Spleen (tissue), 3 donors: ENCODE data around the gene GRIA4.

Experiments used
- POLR2A ChIP-seq, 3 donors: fragments of 450-650 bp; IDR thresholded peaks; one replicate each; pipeline ENCODE4 v1.5.1; 2017; ENCODE audit warnings: antibody characterized with exemption in 3 of 3, mild to moderate bottlenecking in 1 of 3
- POLR2AphosphoS5 ChIP-seq, 3 donors: sonication (generic); formaldehyde crosslinking; IDR thresholded peaks; one replicate each; pipeline ENCODE4 v1.5.1; 2017; ENCODE audit warnings: antibody characterized with exemption in 3 of 3

GRCh38 chr11:105757107-105757506 is 147.2 kb downstream of the GRIA4 start:
- TF ChIP-seq POLR2AphosphoS5 (IDR thresholded peaks at IDR 0.05) (no peak), POLR2A (IDR thresholded peaks at IDR 0.05) (no peak)
